ENCODE measurements around the gene SRMS. TPM values are rescaled to one million over a fixed set of nuclear protein-coding genes. Genes with fewer than 3 reads are reported as not detected.

Gene SRMS
- total and polyA plus RNA-seq, 4 donors, result not detected

- TF ChIP-seq FOXA2 (IDR thresholded peaks at IDR 0.05), result no peak
- no peak for TF ChIP-seq MAX (IDR thresholded peaks at IDR 0.05)
- TF ChIP-seq HNF4A (conservative IDR thresholded peaks at IDR 0.05), result no peak
- no peak for TF ChIP-seq RAD21 (IDR thresholded peaks at IDR 0.05)
- no peak for TF ChIP-seq HNF4G (IDR thresholded peaks at IDR 0.05)
- TF ChIP-seq YY1 (IDR thresholded peaks at IDR 0.05), result no peak
- TF ChIP-seq SP1 (IDR thresholded peaks at IDR 0.05), result no peak
- TF ChIP-seq GABPA (IDR thresholded peaks at IDR 0.05 in 1 of 2, conservative IDR thresholded peaks at IDR 0.05 in 1 of 2), result no peak
- no peak for TF ChIP-seq NR2F2 (IDR thresholded peaks at IDR 0.05)
- no peak for TF ChIP-seq EGR1 (IDR thresholded peaks at IDR 0.05; ENCODE audit: low read depth in 2 of 2)
- TF ChIP-seq, protein P1, sequence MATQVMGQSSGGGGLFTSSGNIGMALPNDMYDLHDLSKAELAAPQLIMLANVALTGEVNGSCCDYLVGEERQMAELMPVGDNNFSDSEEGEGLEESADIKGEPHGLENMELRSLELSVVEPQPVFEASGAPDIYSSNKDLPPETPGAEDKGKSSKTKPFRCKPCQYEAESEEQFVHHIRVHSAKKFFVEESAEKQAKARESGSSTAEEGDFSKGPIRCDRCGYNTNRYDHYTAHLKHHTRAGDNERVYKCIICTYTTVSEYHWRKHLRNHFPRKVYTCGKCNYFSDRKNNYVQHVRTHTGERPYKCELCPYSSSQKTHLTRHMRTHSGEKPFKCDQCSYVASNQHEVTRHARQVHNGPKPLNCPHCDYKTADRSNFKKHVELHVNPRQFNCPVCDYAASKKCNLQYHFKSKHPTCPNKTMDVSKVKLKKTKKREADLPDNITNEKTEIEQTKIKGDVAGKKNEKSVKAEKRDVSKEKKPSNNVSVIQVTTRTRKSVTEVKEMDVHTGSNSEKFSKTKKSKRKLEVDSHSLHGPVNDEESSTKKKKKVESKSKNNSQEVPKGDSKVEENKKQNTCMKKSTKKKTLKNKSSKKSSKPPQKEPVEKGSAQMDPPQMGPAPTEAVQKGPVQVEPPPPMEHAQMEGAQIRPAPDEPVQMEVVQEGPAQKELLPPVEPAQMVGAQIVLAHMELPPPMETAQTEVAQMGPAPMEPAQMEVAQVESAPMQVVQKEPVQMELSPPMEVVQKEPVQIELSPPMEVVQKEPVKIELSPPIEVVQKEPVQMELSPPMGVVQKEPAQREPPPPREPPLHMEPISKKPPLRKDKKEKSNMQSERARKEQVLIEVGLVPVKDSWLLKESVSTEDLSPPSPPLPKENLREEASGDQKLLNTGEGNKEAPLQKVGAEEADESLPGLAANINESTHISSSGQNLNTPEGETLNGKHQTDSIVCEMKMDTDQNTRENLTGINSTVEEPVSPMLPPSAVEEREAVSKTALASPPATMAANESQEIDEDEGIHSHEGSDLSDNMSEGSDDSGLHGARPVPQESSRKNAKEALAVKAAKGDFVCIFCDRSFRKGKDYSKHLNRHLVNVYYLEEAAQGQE (IDR thresholded peaks at IDR 0.05), result no peak
- no peak for TF ChIP-seq FOXA1 (IDR thresholded peaks at IDR 0.05)
- TF ChIP-seq, protein P2, sequence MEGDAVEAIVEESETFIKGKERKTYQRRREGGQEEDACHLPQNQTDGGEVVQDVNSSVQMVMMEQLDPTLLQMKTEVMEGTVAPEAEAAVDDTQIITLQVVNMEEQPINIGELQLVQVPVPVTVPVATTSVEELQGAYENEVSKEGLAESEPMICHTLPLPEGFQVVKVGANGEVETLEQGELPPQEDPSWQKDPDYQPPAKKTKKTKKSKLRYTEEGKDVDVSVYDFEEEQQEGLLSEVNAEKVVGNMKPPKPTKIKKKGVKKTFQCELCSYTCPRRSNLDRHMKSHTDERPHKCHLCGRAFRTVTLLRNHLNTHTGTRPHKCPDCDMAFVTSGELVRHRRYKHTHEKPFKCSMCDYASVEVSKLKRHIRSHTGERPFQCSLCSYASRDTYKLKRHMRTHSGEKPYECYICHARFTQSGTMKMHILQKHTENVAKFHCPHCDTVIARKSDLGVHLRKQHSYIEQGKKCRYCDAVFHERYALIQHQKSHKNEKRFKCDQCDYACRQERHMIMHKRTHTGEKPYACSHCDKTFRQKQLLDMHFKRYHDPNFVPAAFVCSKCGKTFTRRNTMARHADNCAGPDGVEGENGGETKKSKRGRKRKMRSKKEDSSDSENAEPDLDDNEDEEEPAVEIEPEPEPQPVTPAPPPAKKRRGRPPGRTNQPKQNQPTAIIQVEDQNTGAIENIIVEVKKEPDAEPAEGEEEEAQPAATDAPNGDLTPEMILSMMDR (IDR thresholded peaks at IDR 0.05; ENCODE audit: low read depth, low read length, missing input control), result no peak
- TF ChIP-seq, protein P3, sequence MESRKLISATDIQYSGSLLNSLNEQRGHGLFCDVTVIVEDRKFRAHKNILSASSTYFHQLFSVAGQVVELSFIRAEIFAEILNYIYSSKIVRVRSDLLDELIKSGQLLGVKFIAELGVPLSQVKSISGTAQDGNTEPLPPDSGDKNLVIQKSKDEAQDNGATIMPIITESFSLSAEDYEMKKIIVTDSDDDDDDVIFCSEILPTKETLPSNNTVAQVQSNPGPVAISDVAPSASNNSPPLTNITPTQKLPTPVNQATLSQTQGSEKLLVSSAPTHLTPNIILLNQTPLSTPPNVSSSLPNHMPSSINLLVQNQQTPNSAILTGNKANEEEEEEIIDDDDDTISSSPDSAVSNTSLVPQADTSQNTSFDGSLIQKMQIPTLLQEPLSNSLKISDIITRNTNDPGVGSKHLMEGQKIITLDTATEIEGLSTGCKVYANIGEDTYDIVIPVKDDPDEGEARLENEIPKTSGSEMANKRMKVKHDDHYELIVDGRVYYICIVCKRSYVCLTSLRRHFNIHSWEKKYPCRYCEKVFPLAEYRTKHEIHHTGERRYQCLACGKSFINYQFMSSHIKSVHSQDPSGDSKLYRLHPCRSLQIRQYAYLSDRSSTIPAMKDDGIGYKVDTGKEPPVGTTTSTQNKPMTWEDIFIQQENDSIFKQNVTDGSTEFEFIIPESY (IDR thresholded peaks at IDR 0.05), result no peak
- no peak for TF ChIP-seq RXRA (IDR thresholded peaks at IDR 0.05)
- TF ChIP-seq, protein P4, sequence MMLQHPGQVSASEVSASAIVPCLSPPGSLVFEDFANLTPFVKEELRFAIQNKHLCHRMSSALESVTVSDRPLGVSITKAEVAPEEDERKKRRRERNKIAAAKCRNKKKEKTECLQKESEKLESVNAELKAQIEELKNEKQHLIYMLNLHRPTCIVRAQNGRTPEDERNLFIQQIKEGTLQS (IDR thresholded peaks at IDR 0.05), result no peak
- H3K4me3 ChIP-seq (ENCODE audit: low read depth in 1 of 3, low read length in 3 of 3), result no peak overlapping the region
- no peak overlapping the region for H3K27ac ChIP-seq (ENCODE audit: low read depth in 1 of 2, low read length in 2 of 2)
- no peaks in the 10 kb centered on the region for H3K9me3 ChIP-seq (ENCODE audit: control insufficient read depth in 4 of 4, low read length in 3 of 4)
- H3K36me3 ChIP-seq (ENCODE audit: control insufficient read depth in 4 of 4, insufficient read depth in 3 of 4, low read depth in 1 of 4, low read length in 3 of 4), result peaks cover 0 to 60% (median 37%) of the 10 kb centered on the region in 4 donors
- H3K4me1 ChIP-seq (ENCODE audit: control insufficient read depth in 4 of 4, insufficient read depth in 4 of 4, low read length in 3 of 4), result no peaks in the 10 kb centered on the region
- H3K27me3 ChIP-seq (ENCODE audit: control insufficient read depth in 4 of 4, insufficient read depth in 4 of 4, low read length in 3 of 4), result no peaks in the 10 kb centered on the region
- DNase-seq (ENCODE audit: low spot score), result no peak
- H3K9ac ChIP-seq (ENCODE audit: low read depth in 1 of 2, low read length in 2 of 2), result no peak overlapping the region
- WGBS, result 95% methylated on average over 36 of the region's 36 CpGs
Observed at GRCh38 chr20:63561624-63562396, 14.3 kb upstream of the SRMS start.

Measured in liver (tissue), 9 donors.